HCT116 (cell line): ENCODE measurements around the gene TEDC1. TPM values are rescaled to one million over a fixed set of nuclear protein-coding genes. Genes with fewer than 3 reads are reported as not detected.

ENCODE experiments used
- ATAC-seq: fragments of 200-7000 bp; cut with Tn5 transposase; 2 replicates; pipeline ENCODE4 v1.9.1; 2020; ENCODE audit warnings: mild to moderate bottlenecking, moderate library complexity
- BruUV-seq: library from RNA; stranded (reverse); fragments of 400-500 nt; replicated peaks from 2 replicates; lab custom pipeline; 2021; lab: Mats Ljungman, UMichigan
- CTCF ChIA-PET: fragments of 300-600 bp; sonication (Branson Sonifier 250); formaldehyde crosslinking; loops from one replicate; lab custom pipeline; 2021; ENCODE audit warnings: antibody characterized with exemption; lab: Charles Lee
- POLR2A ChIA-PET: fragments of 300-600, 350-600 bp; sonication (Branson Sonifier 250); formaldehyde crosslinking; loops from one replicate; lab custom pipeline; 2021; ENCODE audit warnings: antibody characterized with exemption; lab: Charles Lee
- RAD21 ChIA-PET, 2 experiments: fragments of 300-600 bp; sonication (Branson Sonifier 250); formaldehyde crosslinking; loops; one replicate each; lab custom pipeline; 2023; ENCODE audit warnings: low total read pairs in 2 of 2; ENCODE audit not compliant: uncharacterized antibody in 2 of 2, unreplicated experiment in 2 of 2, low non-redundant PET in 1 of 2; lab: Charles Lee
- DNase-seq: peaks from one replicate; pipeline ENCODE4 v3.0.0-alpha.2; 2010; ENCODE audit warnings: low read depth, low spot score
- H2AFZ ChIP-seq: fragments of 200-600 bp; shearing (Covaris generic), sonication (generic); 2 replicates; pipeline ENCODE4 v1.6.1; 2017; ENCODE audit warnings: low read depth, mixed run types, mixed read lengths, antibody characterized with exemption, low read length; ENCODE audit not compliant: poor library complexity, severe bottlenecking
- H3K27ac ChIP-seq: 2 replicates; pipeline ENCODE4 v1.5.1; 2012; ENCODE audit warnings: low read depth, low read length
- H3K27me3 ChIP-seq: fragments of 200-600 bp; sonication (generic); 2 replicates; pipeline ENCODE4 v1.6.1; 2016; ENCODE audit warnings: mixed run types, low read length, mixed read lengths; ENCODE audit not compliant: insufficient read depth
- H3K36me3 ChIP-seq, 2 experiments: fragments of 200-500 bp in 1 of 2; fragments of 200-600 bp in 1 of 2; sonication (Bioruptor generic) in 1 of 2; sonication (generic) in 1 of 2; 2 replicates each; pipeline versions ENCODE4 v1.5.1 to v1.6.1; 2014 to 2016; ENCODE audit warnings: low read length in 2 of 2, inconsistent platforms in 1 of 2, mixed read lengths in 1 of 2, mixed run types in 1 of 2; ENCODE audit not compliant: insufficient read depth in 2 of 2, control insufficient read depth in 1 of 2
- H3K4me1 ChIP-seq, 2 experiments: fragments of 200-600 bp in 1 of 2; sonication (generic) in 1 of 2; 2 replicates each; pipeline versions ENCODE4 v1.5.1 to v1.6.1; 2012 to 2017; ENCODE audit warnings: low read length in 2 of 2, inconsistent platforms in 1 of 2, mild to moderate bottlenecking in 1 of 2, mixed read lengths in 1 of 2, mixed run types in 1 of 2, moderate library complexity in 1 of 2; ENCODE audit not compliant: insufficient read depth in 2 of 2, control insufficient read depth in 1 of 2
- H3K4me2 ChIP-seq: fragments of 200-600 bp; sonication (generic); 2 replicates; pipeline ENCODE4 v1.6.1; 2017; ENCODE audit warnings: mixed run types, low read length, mixed read lengths
- H3K4me3 ChIP-seq, 2 experiments: fragments of 200-600 bp in 1 of 2; sonication (generic) in 1 of 2; replicated peaks in 1 of 2; 2 replicates each; pipeline ENCODE4 v1.5.1; 2011 to 2016; ENCODE audit warnings: low read length in 2 of 2, control low read depth in 1 of 2, low read depth in 1 of 2, mild to moderate bottlenecking in 1 of 2, mixed read lengths in 1 of 2, mixed run types in 1 of 2
- H3K79me2 ChIP-seq: fragments of 200-600 bp; sonication (generic); 2 replicates; pipeline ENCODE4 v1.6.1; 2017; ENCODE audit warnings: mild to moderate bottlenecking, mixed run types, low read length, moderate library complexity, mixed read lengths; ENCODE audit not compliant: insufficient read depth
- H3K9ac ChIP-seq: fragments of 200-600 bp; sonication (generic); 2 replicates; pipeline ENCODE4 v1.6.1; 2016; ENCODE audit warnings: low read length, mixed read lengths
- H3K9me2 ChIP-seq: fragments of 200-600 bp; sonication (generic), shearing (Covaris generic); 2 replicates; pipeline ENCODE4 v1.6.1; 2017; ENCODE audit warnings: mixed run types, mild to moderate bottlenecking, moderate library complexity; ENCODE audit not compliant: insufficient read depth
- H3K9me3 ChIP-seq, 2 experiments: fragments of 200-500 bp in 1 of 2; fragments of 200-600 bp in 1 of 2; sonication (Bioruptor generic) in 1 of 2; sonication (generic) in 1 of 2; 2 replicates each; pipeline ENCODE4 v1.6.1; 2014 to 2017; ENCODE audit warnings: low read length in 2 of 2, mixed read lengths in 2 of 2, inconsistent platforms in 1 of 2, low read depth in 1 of 2, mild to moderate bottlenecking in 1 of 2, mixed run types in 1 of 2, moderate library complexity in 1 of 2; ENCODE audit not compliant: control insufficient read depth in 1 of 2, insufficient read depth in 1 of 2
- H4K20me1 ChIP-seq: fragments of 200-600 bp; sonication (generic), shearing (Covaris generic); 2 replicates; pipeline ENCODE4 v1.6.1; 2017; ENCODE audit warnings: mixed run types, mild to moderate bottlenecking, moderate library complexity; ENCODE audit not compliant: insufficient read depth
- ATF3 ChIP-seq: IDR thresholded peaks from 2 replicates; pipeline ENCODE4 v1.6.1; 2012
- CBX3 ChIP-seq: IDR thresholded peaks from 2 replicates; pipeline ENCODE4 v1.6.1; 2012; ENCODE audit warnings: low read depth
- CEBPB ChIP-seq: IDR thresholded peaks from 2 replicates; pipeline ENCODE4 v1.6.1; 2012; ENCODE audit warnings: low read depth
- ELF1 ChIP-seq: IDR thresholded peaks from 2 replicates; pipeline ENCODE4 v1.6.1; 2012; ENCODE audit warnings: low read depth, borderline replicate concordance
- EZH2 ChIP-seq: fragments of 200-600 bp; sonication (generic); IDR thresholded peaks from 2 replicates; pipeline ENCODE4 v1.6.1; 2017; ENCODE audit warnings: antibody characterized with exemption, mixed run types
- EZH2phosphoT487 ChIP-seq: fragments of 200-600 bp; IDR thresholded peaks from 2 replicates; pipeline ENCODE4 v1.6.1; 2018; ENCODE audit warnings: antibody characterized with exemption, borderline replicate concordance
- FOSL1 ChIP-seq: IDR thresholded peaks from 2 replicates; pipeline ENCODE4 v1.6.1; 2012; ENCODE audit warnings: low read depth
- JUND ChIP-seq: IDR thresholded peaks from 2 replicates; pipeline ENCODE4 v1.6.1; 2012
- MAX ChIP-seq: IDR thresholded peaks from 2 replicates; pipeline ENCODE4 v1.6.1; 2012
- RAD21 ChIP-seq: IDR thresholded peaks from 2 replicates; pipeline ENCODE4 v1.6.1; 2012; ENCODE audit warnings: low read depth, mild to moderate bottlenecking
- REST ChIP-seq: IDR thresholded peaks from 2 replicates; pipeline ENCODE4 v1.6.1; 2012; ENCODE audit warnings: low read depth
- SIN3A ChIP-seq: IDR thresholded peaks from 2 replicates; pipeline ENCODE4 v1.6.1; 2012; ENCODE audit warnings: low read depth
- SRF ChIP-seq: IDR thresholded peaks from 2 replicates; pipeline ENCODE4 v1.6.1; 2012; ENCODE audit warnings: low read depth
- TCF7L2 ChIP-seq: IDR thresholded peaks from 2 replicates; pipeline ENCODE4 v1.7.0; 2011; ENCODE audit warnings: borderline replicate concordance, inconsistent platforms; ENCODE audit not compliant: insufficient read depth, insufficient read length; ENCODE audit errors: extremely low read depth
- YY1 ChIP-seq: IDR thresholded peaks from 2 replicates; pipeline ENCODE4 v1.6.1; 2011; ENCODE audit warnings: low read length, low read depth, moderate library complexity, mild to moderate bottlenecking; ENCODE audit not compliant: insufficient replicate concordance; ENCODE audit errors: extremely low read depth
- ZNF274 ChIP-seq: fragments of 200-500 bp; sonication (Bioruptor generic); IDR thresholded peaks from 2 replicates; pipeline ENCODE4 v1.6.1; 2014; ENCODE audit warnings: mild to moderate bottlenecking, low read depth, low read length, inconsistent platforms
- intact Hi-C: fragments of 100-400 bp; cut with micrococcal nuclease; formaldehyde crosslinking; loops from 2 replicates; pipeline ENCODE4 v1.10.0; 2022
- total RNA-seq: library from RNA; stranded (reverse); gene quantifications from one replicate; pipeline ENCODE4 v1.2.1, GENCODE V29; 2021; ENCODE audit not compliant: unreplicated experiment
- TF ChIP-seq, protein P1 (sequence below), 3 experiments: fragments of 200-600 bp in 1 of 3; sonication (generic) in 1 of 3; IDR thresholded peaks in 2 of 3; conservative IDR thresholded peaks in 1 of 3; 2 replicates each; pipeline ENCODE4 v1.5.1; 2012 to 2017; ENCODE audit warnings: low read depth in 2 of 3, low read length in 2 of 3, antibody characterized with exemption in 1 of 3, borderline replicate concordance in 1 of 3, control low read depth in 1 of 3, mild to moderate bottlenecking in 1 of 3, mixed read lengths in 1 of 3, mixed run types in 1 of 3, moderate library complexity in 1 of 3; ENCODE audit not compliant: insufficient read depth in 1 of 3

TEDC1 gene
- total RNA-seq, 1 experiment from 2014 or later = 40.4 TPM

- no peak for TF ChIP-seq EZH2
- no peak for TF ChIP-seq SRF
- TF ChIP-seq RAD21 = no peak
- TF ChIP-seq CEBPB = no peak
- TF ChIP-seq EZH2phosphoT487 = no peak
- TF ChIP-seq MAX = no peak
- no peak for TF ChIP-seq CBX3
- no peak for TF ChIP-seq ZNF274
These were observed 37.2 kb upstream of the TEDC1 start (continued) for GRCh38 chr14:105453847-105454246.

DNA sequence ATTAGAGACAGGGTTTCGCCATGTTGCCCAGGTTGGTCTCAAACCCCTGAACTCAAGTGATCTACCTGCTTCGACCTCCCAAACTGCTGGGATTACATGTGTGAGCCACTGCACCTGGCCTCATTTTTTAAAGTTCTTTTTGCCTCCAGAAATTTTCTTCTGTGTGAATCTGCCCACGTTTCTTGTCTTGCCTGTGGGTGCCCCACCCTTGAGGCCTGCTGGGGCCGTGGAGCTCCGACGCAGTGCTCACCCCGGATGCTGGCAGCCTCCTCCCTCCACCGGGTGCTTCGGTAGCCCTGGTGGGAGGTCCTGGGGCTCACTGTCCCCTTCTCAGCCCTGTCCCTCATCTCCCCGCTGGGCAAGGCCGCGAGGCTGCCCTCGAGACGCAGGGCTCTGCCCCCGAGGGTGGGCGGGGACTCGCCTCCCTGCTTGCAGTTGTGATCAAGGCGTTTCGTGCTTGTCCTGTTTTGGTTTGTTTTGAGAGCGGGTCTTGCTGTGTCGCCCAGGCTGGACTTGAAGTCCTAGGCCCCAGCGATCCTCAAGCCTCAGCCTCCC, 35.9 kb upstream of the TEDC1 start:
- Histone ChIP-seq H3K4me1 (no peaks in the 10 kb centered on the region), H4K20me1 (no peaks in the 10 kb centered on the region), H3K4me3 (no peak overlapping the region), H3K36me3 (peaks cover 11 to 15% of the 10 kb centered on the region in 2 experiments; a peak in 3 of 4 replicates), H3K9ac (no peak overlapping the region), H3K27ac (no peak overlapping the region; the same call in 1 of the 2 replicates), H3K4me2 (no peak overlapping the region), H3K9me3 (no peaks in the 10 kb centered on the region), H2AFZ (no peak overlapping the region), H3K9me2 (no peaks in the 10 kb centered on the region), H3K79me2 (no peaks in the 10 kb centered on the region), H3K27me3 (no peaks in the 10 kb centered on the region)
- ChIA-PET RAD21 (no interaction called here), POLR2A (no interaction called here), CTCF (no interaction called here)
- ATAC-seq = no peak
- BruUV-seq = no TSS peak
- DNase-seq = no peak
- TF ChIP-seq YY1 (no peak), ZNF274 (no peak), EZH2phosphoT487 (no peak), REST (no peak), SRF (no peak), TCF7L2 (no peak), JUND (no peak), MAX (no peak), ELF1 (no peak), CBX3 (no peak), ATF3 (no peak), SIN3A (no peak), CEBPB (no peak), FOSL1 (no peak)
- TF ChIP-seq, protein P1, sequence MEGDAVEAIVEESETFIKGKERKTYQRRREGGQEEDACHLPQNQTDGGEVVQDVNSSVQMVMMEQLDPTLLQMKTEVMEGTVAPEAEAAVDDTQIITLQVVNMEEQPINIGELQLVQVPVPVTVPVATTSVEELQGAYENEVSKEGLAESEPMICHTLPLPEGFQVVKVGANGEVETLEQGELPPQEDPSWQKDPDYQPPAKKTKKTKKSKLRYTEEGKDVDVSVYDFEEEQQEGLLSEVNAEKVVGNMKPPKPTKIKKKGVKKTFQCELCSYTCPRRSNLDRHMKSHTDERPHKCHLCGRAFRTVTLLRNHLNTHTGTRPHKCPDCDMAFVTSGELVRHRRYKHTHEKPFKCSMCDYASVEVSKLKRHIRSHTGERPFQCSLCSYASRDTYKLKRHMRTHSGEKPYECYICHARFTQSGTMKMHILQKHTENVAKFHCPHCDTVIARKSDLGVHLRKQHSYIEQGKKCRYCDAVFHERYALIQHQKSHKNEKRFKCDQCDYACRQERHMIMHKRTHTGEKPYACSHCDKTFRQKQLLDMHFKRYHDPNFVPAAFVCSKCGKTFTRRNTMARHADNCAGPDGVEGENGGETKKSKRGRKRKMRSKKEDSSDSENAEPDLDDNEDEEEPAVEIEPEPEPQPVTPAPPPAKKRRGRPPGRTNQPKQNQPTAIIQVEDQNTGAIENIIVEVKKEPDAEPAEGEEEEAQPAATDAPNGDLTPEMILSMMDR (IDR thresholded peaks at IDR 0.05 in 2 of 3, conservative IDR thresholded peaks at IDR 0.05 in 1 of 3; ENCODE audit: borderline replicate concordance in 1 of 3, insufficient read depth in 1 of 3, low read depth in 2 of 3, low read length in 2 of 3) = no peak
- intact Hi-C loops = no loop called here
